Measurements from ENCODE around the gene NAA20. TPM values are rescaled to one million over a fixed set of nuclear protein-coding genes. Genes with fewer than 3 reads are reported as not detected.

NAA20 gene
- total and polyA plus RNA-seq, 2 of the 4 experiments (the other 2 are of a cell fraction): 35.7 to 58.8 TPM

DNA sequence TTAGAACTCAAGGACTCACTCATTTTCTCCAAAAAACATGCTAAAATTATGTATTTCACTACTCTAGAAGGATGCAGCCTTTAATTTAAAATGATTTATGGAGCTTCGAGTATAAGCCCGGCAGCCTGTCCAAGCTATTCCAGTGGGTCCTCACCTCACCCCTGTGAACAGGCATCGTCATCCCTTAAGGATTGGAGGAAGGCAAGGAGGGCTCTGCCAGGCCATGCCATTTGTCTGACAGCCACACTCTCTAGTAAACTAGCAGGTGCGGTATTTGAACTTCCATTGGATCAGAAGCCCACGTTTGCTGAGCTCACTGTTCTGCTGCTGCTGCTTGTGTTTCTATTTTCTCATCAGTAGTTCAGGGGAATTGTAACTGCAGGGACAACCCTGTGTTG, 39.8 kb upstream of the NAA20 start:
- Histone ChIP-seq H4K5ac (ENCODE audit: low read depth, low read length) (peak overlapping the region; percentile 72), H2AK9ac (replicated peaks; ENCODE audit: low read depth, low read length, poor library complexity) (peak overlapping the region; percentile 82), H3K4me1 (ENCODE audit: control insufficient read depth, insufficient read depth, low read length) (peaks cover 25% of the 10 kb centered on the region), H3K18ac (ENCODE audit: low read depth, low read length) (peak overlapping the region; percentile 67), H2BK120ac (ENCODE audit: low read depth, low read length) (peak overlapping the region; percentile 92), H2AK5ac (ENCODE audit: low read depth, low read length) (peak overlapping the region; percentile 89), H2AFZ (replicated peaks; ENCODE audit: low read length, poor library complexity) (no peak overlapping the region), H3K9ac (ENCODE audit: low read depth, low read length) (peak overlapping the region; percentile 83), H3K4me2 (ENCODE audit: low read depth, low read length) (peak overlapping the region; percentile 76), H3K9me1 (ENCODE audit: insufficient read depth, low read length) (peaks cover 33% of the 10 kb centered on the region), H3K9me3 (ENCODE audit: control insufficient read depth, insufficient read depth, low read length) (no peaks in the 10 kb centered on the region), H2BK5ac (ENCODE audit: low read depth, low read length, poor library complexity, severe bottlenecking) (peak overlapping the region; percentile 94), H3K27ac (ENCODE audit: insufficient read depth, low read length) (peak overlapping the region; percentile 71), H4K8ac (ENCODE audit: low read depth in 2 of 2, low read length in 2 of 2) (peak overlapping the region; percentile 61 to 92), H3K4me3 (ENCODE audit: insufficient read depth, low read depth, low read length) (peak overlapping the region; percentile 71), H4K20me1 (ENCODE audit: insufficient read depth, low read length) (peaks cover 70% of the 10 kb centered on the region), H3K79me1 (ENCODE audit: low read depth in 1 of 2, low read length in 2 of 2) (peaks cover 4 to 59% of the 10 kb centered on the region in 2 experiments; a peak in 3 of 4 replicates), H3K56ac (ENCODE audit: extremely low read depth, insufficient read depth, low read length) (peak overlapping the region; percentile 99), H4K91ac (ENCODE audit: insufficient read depth, low read depth, low read length) (peak overlapping the region; percentile 96), H2BK15ac (ENCODE audit: low read depth, low read length) (peak overlapping the region; percentile 69; the same call in 2 of the 3 replicates), H3K27me3 (ENCODE audit: control insufficient read depth, insufficient read depth, low read length) (no peaks in the 10 kb centered on the region), H3K14ac (replicated peaks; ENCODE audit: low read depth, low read length) (peak overlapping the region; percentile 91), H3K4ac (ENCODE audit: low read depth, low read length) (peak overlapping the region; percentile 95), H3K23ac (ENCODE audit: low read depth, low read length) (peak overlapping the region; percentile 93), H2BK20ac (ENCODE audit: low read depth, low read length) (peak overlapping the region; percentile 83), H3K36me3 (ENCODE audit: control insufficient read depth, insufficient read depth, low read length) (peaks cover 15% of the 10 kb centered on the region)
- no peak for ATAC-seq (ENCODE audit: low read depth)
- ChIA-PET CTCF (interaction anchor here (0.6 to 1.2 kb wide), 3 partner anchors 15 to 1333 kb away, joined by 3 to 6 read pairs (median 3); no protein-coding TSS in a partner anchor), POLR2A (ENCODE audit: unreplicated experiment) (interaction anchor here (0.7 to 3.2 kb wide), 7 partner anchors 14 to 270 kb away, joined by 3 to 10 read pairs (median 4); no protein-coding TSS in a partner anchor)
- TF ChIP-seq POLR2A (IDR thresholded peaks at IDR 0.05; ENCODE audit: low read depth, low read length) (0 out of 2 replicates have a peak, but pooled peaks have one; percentile 37), MAZ (IDR thresholded peaks at IDR 0.05; ENCODE audit: borderline replicate concordance, low read depth, low read length) (no peak)
- BruUV-seq (replicated peaks): no TSS peak
- dilution Hi-C loops (cut with HindIII; ENCODE audit: low sequenced_read_pairs, unreplicated experiment) (no loop called here), intact Hi-C loops (cut with micrococcal nuclease) (loop anchor here (1.0 to 10.0 kb wide), 2 partner anchors 16 to 163 kb away; no protein-coding TSS in a partner anchor), in situ Hi-C loops (cut with MboI; ENCODE audit: low sequenced_read_pairs) (loop anchor here (10.0 kb wide), 1 partner anchor 193 kb away; no protein-coding TSS in a partner anchor)
- no peak for DNase-seq
- 45% methylated on average over 4 of the region's 5 CpGs; no CpG with 5 or more reads in 1 of the 2 experiments for WGBS, 2 experiments (ENCODE audit: extremely low coverage in 2 of 2, insufficient read length in 1 of 2)
